IgD-negative memory B cell (primary cell): ENCODE results near the gene MEP1A. TPM values are rescaled to one million over a fixed set of nuclear protein-coding genes. Genes with fewer than 3 reads are reported as not detected.
A peak's percentile ranks its signal among the peaks of the same experiment; 100 is the strongest.
"Not testable (repeated sequence)": the region's sequence is repeated elsewhere in the genome, so short reads cannot be mapped to it uniquely, and the experiment has no call there.

Experiments used
- H3K27ac Mint-ChIP-seq, 3 donors: one replicate each; pipeline ENCODE4 v1.8.0; 2020 to 2022; ENCODE audit warnings: mild to moderate bottlenecking in 3 of 3, mixed read lengths in 3 of 3, moderate library complexity in 1 of 3
- H3K27me3 Mint-ChIP-seq: one replicate; pipeline ENCODE4 v1.8.0; 2021; ENCODE audit warnings: mixed read lengths
- H3K36me3 Mint-ChIP-seq: one replicate; pipeline ENCODE4 v1.8.0; 2020; ENCODE audit warnings: mild to moderate bottlenecking, mixed read lengths
- H3K4me1 Mint-ChIP-seq, 3 donors: one replicate each; pipeline ENCODE4 v1.8.0; 2020 to 2022; ENCODE audit warnings: mixed read lengths in 3 of 3, mild to moderate bottlenecking in 1 of 3
- H3K4me3 Mint-ChIP-seq, 4 donors: one replicate each; pipeline ENCODE4 v1.8.0; 2020 to 2022; ENCODE audit warnings: mild to moderate bottlenecking in 4 of 4, mixed read lengths in 4 of 4, moderate library complexity in 3 of 4
- H3K9me3 Mint-ChIP-seq, 3 donors: one replicate each; pipeline ENCODE4 v1.8.0; 2020 to 2021; ENCODE audit warnings: mixed read lengths in 3 of 3, mild to moderate bottlenecking in 1 of 3
- polyA plus RNA-seq: library from polyadenylated mRNA; unstranded; fragments of 300-500 nt; fragmentation: Illumina TruSeq; gene quantifications from one replicate; pipeline ENCODE4 v1.2.3, GENCODE V29; 2021

The MEP1A gene
- polyA plus RNA-seq, 1 donor from 2014 or later = not detected

DNA sequence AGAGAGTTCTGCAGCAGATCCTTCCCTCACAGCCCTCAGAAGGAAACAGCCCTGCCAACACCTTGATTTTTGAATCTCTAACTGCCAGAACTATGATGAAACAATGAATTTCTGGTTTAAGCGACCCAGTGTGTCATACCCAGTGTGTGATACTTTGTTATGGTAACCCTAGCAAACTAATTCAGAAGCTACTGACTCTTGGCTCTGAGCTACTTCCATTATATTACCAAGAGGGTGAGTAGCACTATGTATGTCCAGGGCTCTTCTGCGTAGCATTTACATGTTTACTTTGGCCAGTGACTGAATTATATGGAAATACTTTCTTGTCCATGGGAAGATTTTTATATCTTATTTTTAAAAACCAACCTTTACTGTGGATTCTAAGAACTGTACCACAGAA lies 29.7 kb upstream of the MEP1A start:
- Mint-ChIP-seq H3K36me3 (peaks cover 4% of the 10 kb centered on the region), H3K4me3 (no peak overlapping the region), H3K4me1 (no peaks in the 10 kb centered on the region), H3K27ac (no peak overlapping the region), H3K27me3 (peaks cover 5% of the 10 kb centered on the region), H3K9me3 (peaks cover 2 to 6% (median 4%) of the 10 kb centered on the region in 3 donors)

DNA sequence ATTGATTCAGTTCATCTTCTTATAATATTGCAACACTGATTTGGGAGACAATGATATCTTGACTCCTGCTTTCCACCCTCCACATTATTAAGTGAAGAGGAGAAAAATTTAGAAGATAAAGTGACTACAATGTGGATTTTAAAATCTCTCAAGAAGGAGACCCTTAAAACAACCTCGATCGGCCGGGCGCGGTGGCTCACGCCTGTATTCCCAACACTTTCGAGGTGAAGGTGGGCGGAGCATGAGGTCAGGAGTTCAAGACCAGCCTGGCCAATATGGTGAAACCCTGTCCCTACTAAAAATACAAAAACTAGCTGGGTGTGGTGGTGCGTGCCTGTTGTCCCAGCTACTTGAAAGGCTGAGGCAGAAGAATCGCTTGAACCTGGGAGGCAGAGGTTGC lies 28.9 kb upstream of the MEP1A start:
- H3K4me3 Mint-ChIP-seq = not testable (repeated sequence)

DNA sequence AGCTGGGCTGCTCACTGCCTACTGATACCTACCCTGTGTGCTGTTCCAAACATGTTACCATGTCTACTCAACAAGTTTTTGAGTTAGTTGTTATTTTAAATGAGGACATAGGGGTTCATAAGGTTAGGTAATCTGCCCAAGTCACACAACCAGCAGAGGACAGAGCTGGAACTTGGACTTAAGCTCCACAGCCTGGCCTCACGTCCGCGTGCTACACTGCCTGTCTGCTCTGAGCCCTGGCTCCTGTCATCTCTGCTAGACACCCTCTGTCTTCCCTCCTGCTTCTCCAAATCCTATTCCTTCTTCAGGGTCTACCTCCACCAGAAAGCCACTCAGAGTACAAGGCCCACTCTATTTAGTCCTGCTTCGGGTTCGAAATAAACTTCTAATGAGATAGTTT lies 28.2 kb upstream of the MEP1A start:
- peaks cover 2% of the 10 kb centered on the region for H3K27me3 Mint-ChIP-seq
- H3K4me1 Mint-ChIP-seq = no peaks in the 10 kb centered on the region
- H3K36me3 Mint-ChIP-seq = peaks cover 4% of the 10 kb centered on the region
- H3K27ac Mint-ChIP-seq = no peak overlapping the region
- peaks cover 2 to 8% (median 4%) of the 10 kb centered on the region in 3 donors for H3K9me3 Mint-ChIP-seq
- H3K4me3 Mint-ChIP-seq = no peak overlapping the region

More for the DNA sequence above, 28.9 kb upstream of the MEP1A start:
- not testable (repeated sequence) for H3K9me3 Mint-ChIP-seq, H3K27ac Mint-ChIP-seq, H3K4me1 Mint-ChIP-seq, H3K36me3 Mint-ChIP-seq, H3K27me3 Mint-ChIP-seq

DNA sequence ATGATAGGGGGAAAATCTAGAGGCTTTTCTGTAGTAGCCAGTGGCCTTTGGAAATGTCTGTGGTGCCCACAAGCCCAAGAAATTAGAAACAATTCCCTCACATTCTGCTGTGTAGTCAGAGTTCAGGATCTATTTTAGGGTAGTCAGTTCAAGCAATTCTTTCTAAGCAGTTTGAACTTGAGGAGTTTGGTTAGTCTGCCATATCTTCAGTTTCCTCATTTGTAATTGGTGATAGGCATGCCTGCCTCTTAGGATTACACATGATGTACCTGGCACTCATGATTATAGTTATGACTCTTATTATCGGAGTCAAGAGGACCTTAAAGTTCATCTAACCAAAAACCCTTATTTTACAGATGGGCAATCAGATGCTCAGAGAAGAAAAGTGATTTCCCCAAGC lies 21.2 kb upstream of the MEP1A start:
- H3K4me3 Mint-ChIP-seq = no peak overlapping the region
- no peaks in the 10 kb centered on the region for H3K27me3 Mint-ChIP-seq
- H3K27ac Mint-ChIP-seq = no peak overlapping the region
- H3K36me3 Mint-ChIP-seq = no peaks in the 10 kb centered on the region
- peaks cover 0 to 1% (median 0%) of the 10 kb centered on the region in 3 donors for H3K4me1 Mint-ChIP-seq
- H3K9me3 Mint-ChIP-seq = peaks cover under 1 to 8% (median 2%) of the 10 kb centered on the region in 3 donors

DNA sequence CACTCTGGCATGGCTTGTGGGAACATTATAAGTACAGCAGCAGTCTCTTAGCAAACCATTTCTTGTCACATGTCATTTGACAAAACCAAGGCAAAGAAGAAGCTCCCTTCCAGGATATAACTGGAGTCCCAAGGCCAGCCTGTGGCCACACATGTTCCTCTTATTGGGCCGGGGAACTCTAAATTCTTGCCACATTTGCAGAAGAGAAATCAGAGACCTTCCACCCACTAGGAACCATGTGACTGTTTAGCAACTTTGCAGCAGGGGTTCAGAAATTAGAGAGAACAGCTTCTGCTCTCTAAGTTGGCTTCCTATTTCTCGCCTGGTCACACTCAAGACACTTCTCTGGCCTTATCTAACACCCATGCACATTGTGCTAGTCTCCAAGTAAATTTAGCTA lies 20.4 kb upstream of the MEP1A start:
- no peaks in the 10 kb centered on the region for H3K27me3 Mint-ChIP-seq
- H3K9me3 Mint-ChIP-seq = peaks cover 0 to 5% (median 2%) of the 10 kb centered on the region in 3 donors
- H3K36me3 Mint-ChIP-seq = no peaks in the 10 kb centered on the region
- H3K27ac Mint-ChIP-seq = no peak overlapping the region
- H3K4me3 Mint-ChIP-seq = no peak overlapping the region
- H3K4me1 Mint-ChIP-seq = peaks cover 0 to 1% (median 0%) of the 10 kb centered on the region in 3 donors

DNA sequence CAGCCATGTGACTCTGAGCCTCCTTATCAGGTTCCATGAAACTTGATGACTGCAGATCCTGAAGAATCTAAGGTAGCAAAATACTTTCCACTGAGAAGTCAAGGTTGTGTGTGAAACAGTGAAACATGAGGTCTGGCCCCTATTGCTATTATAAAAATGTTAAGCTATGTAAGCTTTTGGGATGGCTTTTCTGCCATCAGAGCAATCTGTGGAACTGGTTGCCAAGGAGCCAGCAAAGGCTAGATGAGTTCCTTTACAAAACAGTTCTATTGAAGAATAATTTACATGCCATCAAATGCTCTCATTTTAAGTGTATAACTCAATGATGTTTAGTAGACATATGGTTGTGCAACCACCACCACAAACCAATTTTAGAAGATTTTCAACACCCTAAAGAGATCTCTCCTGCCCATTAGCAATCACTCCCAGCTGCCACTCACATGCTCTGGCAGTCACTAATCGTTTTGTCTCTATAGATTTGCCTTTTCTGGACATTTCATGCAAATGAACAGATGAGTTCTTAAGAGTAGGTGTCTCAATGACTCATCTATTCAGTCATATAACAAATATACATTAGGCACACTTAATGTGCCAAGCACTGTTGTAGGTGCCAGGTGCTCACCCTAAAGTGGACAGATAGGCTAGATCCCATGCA lies 19.9 kb upstream of the MEP1A start:
- peaks cover 0 to 1% (median 0%) of the 10 kb centered on the region in 3 donors for H3K4me1 Mint-ChIP-seq
- no peak overlapping the region for H3K4me3 Mint-ChIP-seq
- H3K36me3 Mint-ChIP-seq = no peaks in the 10 kb centered on the region
- H3K27ac Mint-ChIP-seq = peak overlapping the region in 1 of 3 donors; percentile 3
- no peaks in the 10 kb centered on the region for H3K27me3 Mint-ChIP-seq
- peaks cover 0 to 3% (median 0%) of the 10 kb centered on the region in 3 donors for H3K9me3 Mint-ChIP-seq

DNA sequence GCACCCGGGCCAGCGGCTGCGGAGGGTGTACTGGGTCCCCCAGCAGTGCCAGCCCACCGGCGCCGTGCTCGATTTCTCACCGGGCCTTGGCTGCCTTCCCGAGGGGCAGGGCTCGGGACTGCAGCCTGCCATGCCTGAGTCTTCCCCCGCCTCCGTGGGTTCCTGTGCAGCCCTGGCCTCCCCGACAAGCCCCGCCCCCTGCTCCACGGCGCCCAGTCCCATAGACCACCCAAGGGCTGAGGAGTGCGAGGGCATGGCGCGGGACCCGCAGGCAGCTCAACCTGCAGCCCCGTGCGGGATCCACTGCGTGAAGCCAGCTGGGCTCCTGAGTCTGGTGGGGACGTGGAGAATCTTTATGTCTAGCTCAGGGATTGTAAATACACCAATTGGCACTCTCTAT lies 18.5 kb upstream of the MEP1A start:
- not testable (repeated sequence) for H3K4me1 Mint-ChIP-seq, H3K9me3 Mint-ChIP-seq, H3K36me3 Mint-ChIP-seq, H3K4me3 Mint-ChIP-seq, H3K27me3 Mint-ChIP-seq, H3K27ac Mint-ChIP-seq

DNA sequence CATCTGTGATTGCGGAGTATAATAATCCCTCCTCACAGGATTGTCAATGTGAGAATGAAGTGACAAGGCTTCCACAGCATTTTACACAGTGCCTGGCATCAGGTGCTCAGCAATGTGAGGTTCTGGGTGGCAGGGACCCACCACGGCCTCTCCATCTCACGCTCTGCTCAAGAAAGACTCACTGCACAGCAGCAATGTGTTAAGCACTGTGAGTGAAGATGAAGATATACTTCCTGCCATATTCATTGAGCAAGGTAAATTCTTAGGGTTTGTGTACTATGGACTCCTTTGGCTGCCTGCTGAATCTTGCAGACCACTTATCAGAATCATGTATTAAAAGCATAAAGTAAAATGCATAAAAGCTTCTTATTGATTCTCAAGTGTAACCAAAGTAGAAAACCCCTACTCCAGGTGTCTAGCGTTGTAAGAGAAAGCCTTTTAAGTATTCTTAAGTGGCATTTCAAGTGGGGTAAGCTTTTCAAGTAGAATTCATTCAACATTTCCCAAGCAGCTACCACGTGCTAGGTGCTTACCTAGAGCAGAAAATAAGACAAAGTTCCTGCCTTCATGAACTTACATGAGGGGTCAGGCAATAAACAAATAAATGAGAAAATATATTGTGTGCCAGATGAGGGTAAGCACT lies 17.0 kb upstream of the MEP1A start:
- Mint-ChIP-seq H3K36me3 (no peaks in the 10 kb centered on the region), H3K27ac (no peak overlapping the region), H3K27me3 (no peaks in the 10 kb centered on the region), H3K4me1 (peaks cover 0 to 1% (median 0%) of the 10 kb centered on the region in 3 donors), H3K4me3 (no peak overlapping the region), H3K9me3 (no peaks in the 10 kb centered on the region)

DNA sequence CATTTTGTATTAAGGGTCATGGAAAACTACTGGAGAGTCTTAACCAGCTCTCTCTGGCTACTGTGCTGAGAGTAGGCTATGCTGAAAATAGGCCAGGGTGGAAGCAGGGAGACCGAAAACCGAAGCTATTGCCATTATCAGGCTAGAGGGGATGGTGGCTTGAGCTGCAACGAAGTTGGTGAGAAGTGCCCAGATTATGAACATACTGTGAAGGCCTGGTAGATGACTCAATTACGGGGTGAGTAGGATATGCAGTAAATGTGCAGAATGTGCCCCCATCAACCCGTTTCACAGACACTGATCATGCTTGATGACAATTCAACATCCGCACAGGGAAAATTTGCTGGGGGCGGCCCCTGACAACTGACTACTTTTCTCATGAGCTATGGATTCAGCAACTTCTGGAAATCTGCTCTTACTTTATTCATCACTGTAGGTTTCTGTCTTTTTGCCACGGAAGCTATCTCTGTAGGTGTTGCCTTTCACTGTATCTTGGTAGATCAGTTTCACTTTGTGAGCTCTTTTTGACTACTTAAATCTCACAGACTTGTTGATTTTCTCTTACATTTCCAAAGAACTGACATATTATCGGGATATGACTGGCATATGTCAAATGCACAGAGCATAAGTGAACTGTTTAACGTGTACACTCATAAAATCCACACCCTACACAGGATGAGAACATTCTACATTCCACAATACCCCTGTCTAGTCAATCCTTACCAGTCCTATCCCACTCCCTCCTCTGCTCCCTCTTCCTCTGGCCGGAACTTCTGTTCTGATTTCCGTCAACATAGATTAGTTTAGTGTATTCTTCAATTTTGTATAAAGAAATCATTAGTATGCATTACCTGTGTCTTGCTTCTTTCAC lies 15.5 kb upstream of the MEP1A start:
- peaks cover 0 to 2% (median 0%) of the 10 kb centered on the region in 3 donors for H3K9me3 Mint-ChIP-seq
- H3K27ac Mint-ChIP-seq = no peak overlapping the region
- H3K36me3 Mint-ChIP-seq = no peaks in the 10 kb centered on the region
- peaks cover 0 to 1% (median 0%) of the 10 kb centered on the region in 3 donors for H3K4me1 Mint-ChIP-seq
- H3K27me3 Mint-ChIP-seq = no peaks in the 10 kb centered on the region
- H3K4me3 Mint-ChIP-seq = no peak overlapping the region

DNA sequence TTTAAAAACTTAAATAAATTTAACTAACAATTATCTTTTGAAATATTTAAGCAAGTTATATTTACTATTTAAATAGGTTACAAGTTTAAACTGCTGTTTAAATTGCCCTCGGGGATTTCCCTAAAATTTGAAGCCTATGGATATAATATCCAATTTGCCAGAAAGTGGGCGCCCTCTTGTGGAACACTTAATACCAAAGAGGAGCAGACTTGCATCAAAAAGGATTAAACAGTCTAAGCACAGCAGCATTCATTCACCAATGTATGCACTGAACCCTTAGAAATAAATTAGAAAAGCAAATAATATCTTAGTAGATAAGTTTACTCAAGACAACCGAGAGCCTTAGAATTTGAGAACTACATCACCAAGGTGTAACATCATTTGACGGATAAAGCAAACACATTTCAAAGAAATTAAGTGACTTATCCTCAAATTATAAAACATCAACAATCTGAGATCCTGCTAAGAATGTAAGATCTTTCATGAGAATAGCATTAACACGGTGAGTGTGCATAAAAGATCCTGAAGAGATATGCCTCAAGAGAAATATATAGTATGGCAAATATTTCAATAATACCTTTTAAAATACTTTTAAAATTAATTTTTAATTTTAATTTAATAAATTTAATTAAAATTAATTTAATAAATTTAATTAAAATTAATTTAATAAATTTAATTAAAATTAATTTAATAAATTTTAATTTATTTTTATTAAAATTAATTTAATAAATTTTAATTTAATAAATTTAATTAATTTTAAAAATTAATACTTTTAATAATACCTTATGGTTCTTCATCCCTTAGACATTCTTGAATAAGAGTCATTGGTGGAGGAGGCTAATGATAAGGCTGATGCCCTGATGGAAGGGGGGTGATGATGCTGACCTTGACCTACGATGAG lies 11.5 kb upstream of the MEP1A start:
- Mint-ChIP-seq H3K27me3 (no peaks in the 10 kb centered on the region), H3K4me3 (no peak overlapping the region), H3K27ac (no peak overlapping the region), H3K36me3 (no peaks in the 10 kb centered on the region), H3K4me1 (no peaks in the 10 kb centered on the region), H3K9me3 (peaks cover 0 to 2% (median 0%) of the 10 kb centered on the region in 3 donors)

DNA sequence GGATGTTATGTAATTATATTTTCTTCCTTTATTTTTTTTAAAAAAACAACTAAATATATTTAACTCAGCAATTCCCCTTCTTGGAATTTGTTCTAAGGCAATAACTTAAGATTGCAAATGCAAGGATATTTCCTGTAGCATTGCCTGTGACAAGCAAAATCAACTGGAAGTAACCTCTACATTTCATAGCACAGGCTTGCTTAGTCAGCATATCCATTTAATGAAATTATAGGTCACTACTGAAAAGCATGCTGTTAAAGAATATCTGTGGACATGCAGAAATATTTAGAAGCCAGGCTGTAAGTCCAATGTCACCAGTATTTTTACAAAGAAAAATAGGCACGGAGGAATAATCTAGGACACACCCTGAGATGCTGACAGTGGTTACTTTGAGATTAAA lies 8.7 kb upstream of the MEP1A start:
- Mint-ChIP-seq H3K27me3 (no peaks in the 10 kb centered on the region), H3K4me1 (no peaks in the 10 kb centered on the region), H3K36me3 (no peaks in the 10 kb centered on the region), H3K27ac (no peak overlapping the region), H3K9me3 (peaks cover 0 to 2% (median 0%) of the 10 kb centered on the region in 3 donors), H3K4me3 (no peak overlapping the region)

DNA sequence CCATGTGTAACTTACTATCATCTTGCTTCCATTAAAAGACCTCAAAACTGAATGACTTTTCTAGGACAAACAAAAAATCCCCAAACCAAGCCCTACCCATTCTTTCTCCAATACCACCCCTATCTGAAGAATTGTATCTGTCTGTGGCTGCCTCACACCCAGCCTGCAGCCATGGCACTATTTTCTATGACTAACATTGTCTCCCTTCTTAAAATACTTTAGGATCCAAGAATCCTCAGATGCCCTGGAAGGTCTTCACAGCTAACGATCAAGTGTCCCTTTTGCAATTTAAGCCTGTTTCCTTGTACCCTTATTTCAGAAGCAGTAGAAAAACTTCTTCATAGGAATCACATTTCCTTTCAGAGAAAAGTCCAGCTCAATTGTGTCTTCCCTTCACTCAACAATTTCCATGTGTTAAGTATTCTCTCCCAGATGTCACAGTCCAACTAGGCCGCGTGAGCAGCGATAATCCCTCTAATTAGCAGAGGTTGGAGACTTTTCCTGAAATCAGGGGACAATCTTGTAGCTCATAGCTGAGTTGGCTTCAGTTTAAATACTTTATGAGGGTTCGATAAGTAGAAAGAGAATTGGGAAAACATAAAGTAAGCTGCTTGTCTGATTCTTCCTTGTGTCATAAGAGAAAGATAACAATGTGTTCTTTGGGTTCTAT lies 5.2 kb upstream of the MEP1A start:
- no peak overlapping the region for H3K27ac Mint-ChIP-seq
- H3K4me3 Mint-ChIP-seq = no peak overlapping the region
- H3K27me3 Mint-ChIP-seq = no peaks in the 10 kb centered on the region
- no peaks in the 10 kb centered on the region for H3K4me1 Mint-ChIP-seq
- H3K36me3 Mint-ChIP-seq = no peaks in the 10 kb centered on the region
- no peaks in the 10 kb centered on the region for H3K9me3 Mint-ChIP-seq

DNA sequence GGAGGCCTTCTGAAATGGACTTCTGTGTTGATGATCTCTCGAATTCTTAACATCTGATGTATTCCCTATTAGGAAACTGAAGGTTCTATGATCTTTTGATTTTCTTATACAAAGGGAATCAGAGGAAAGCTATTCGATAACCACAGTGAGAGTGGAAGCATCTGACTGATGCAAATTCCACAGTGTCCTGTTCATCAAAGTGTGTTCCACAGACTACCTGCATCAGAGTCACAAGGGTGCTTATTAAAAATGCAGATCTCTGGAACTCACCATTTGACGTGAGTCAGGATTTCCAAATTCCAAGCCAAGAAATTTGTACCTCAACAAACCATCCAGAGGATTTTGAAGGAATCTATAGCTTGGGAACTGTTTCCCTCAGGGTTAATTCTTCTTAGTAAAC lies 4.4 kb upstream of the MEP1A start:
- no peaks in the 10 kb centered on the region for H3K27me3 Mint-ChIP-seq
- H3K36me3 Mint-ChIP-seq = no peaks in the 10 kb centered on the region
- no peaks in the 10 kb centered on the region for H3K9me3 Mint-ChIP-seq
- H3K27ac Mint-ChIP-seq = no peak overlapping the region
- no peaks in the 10 kb centered on the region for H3K4me1 Mint-ChIP-seq
- H3K4me3 Mint-ChIP-seq = no peak overlapping the region
